Measurements from ENCODE around the gene EYS. TPM values are rescaled to one million over a fixed set of nuclear protein-coding genes. Genes with fewer than 3 reads are reported as not detected.
"Not testable (repeated sequence)": the region's sequence is repeated elsewhere in the genome, so short reads cannot be mapped to it uniquely, and the experiment has no call there.

Gene EYS
- total RNA-seq, 3 donors from 2014 or later = 1.3 to 2.9 TPM; not detected in 1

DNA sequence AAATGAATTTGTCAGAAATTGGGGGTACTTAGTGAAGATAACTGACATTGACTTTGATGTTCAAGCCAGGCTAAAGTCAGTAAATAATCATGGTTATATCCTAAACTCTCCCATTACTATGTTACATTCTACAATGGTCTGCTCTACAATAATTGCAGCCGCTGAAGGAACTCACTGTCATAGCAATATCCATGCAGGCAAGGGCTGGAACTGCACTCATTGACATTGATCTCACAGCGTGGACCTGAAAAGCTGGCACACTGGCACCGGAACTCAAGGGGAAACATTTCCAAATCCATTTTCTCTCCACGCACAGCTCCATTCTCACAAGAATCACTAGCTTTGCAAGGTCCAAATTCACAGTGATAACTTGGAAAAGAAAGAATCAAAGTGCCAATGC lies 702.7 kb downstream of the EYS start:
- Histone ChIP-seq H3K9me3 (no peaks in the 10 kb centered on the region), H3K4me1 (no peaks in the 10 kb centered on the region), H3K27ac (no peak overlapping the region), H3K4me3 (no peak overlapping the region), H3K27me3 (no peaks in the 10 kb centered on the region), H3K36me3 (no peaks in the 10 kb centered on the region)
- no peak for DNase-seq (ENCODE audit: low spot score in 2 of 2)
- intact Hi-C loops (cut with DNase I; ENCODE audit: low total_unique reads) = no loop called here
- TF ChIP-seq CTCF (IDR thresholded peaks at IDR 0.05) = no peak
- TF ChIP-seq POLR2A (IDR thresholded peaks at IDR 0.05) = no peak
- TF ChIP-seq POLR2AphosphoS5 (IDR thresholded peaks at IDR 0.05) = no peak

- intact Hi-C loops (cut with DNase I; ENCODE audit: low total_unique reads); H3K36me3 ChIP-seq; H3K4me1 ChIP-seq; H3K27ac ChIP-seq; H3K27me3 ChIP-seq; H3K9me3 ChIP-seq; H3K4me3 ChIP-seq; DNase-seq (ENCODE audit: low spot score in 2 of 2): not testable (repeated sequence)
These were observed 704.1 kb downstream of the EYS start for GRCh38 chr6:65002882-65003281.

- TF ChIP-seq POLR2AphosphoS5 (IDR thresholded peaks at IDR 0.05) = no peak
- no peak for TF ChIP-seq POLR2A (IDR thresholded peaks at IDR 0.05)
- no peak for TF ChIP-seq CTCF (IDR thresholded peaks at IDR 0.05)
- intact Hi-C loops (cut with DNase I; ENCODE audit: low total_unique reads) = no loop called here
- H3K27ac ChIP-seq = no peak overlapping the region
- no peaks in the 10 kb centered on the region for H3K27me3 ChIP-seq
- H3K4me1 ChIP-seq = no peaks in the 10 kb centered on the region
- no peaks in the 10 kb centered on the region for H3K9me3 ChIP-seq
- H3K36me3 ChIP-seq = no peaks in the 10 kb centered on the region
- no peak overlapping the region for H3K4me3 ChIP-seq
- DNase-seq (ENCODE audit: low spot score in 2 of 2) = no peak
These were observed 706.2 kb downstream of the EYS start for GRCh38 chr6:65000815-65001214.

- Histone ChIP-seq H3K27me3 (no peaks in the 10 kb centered on the region), H3K27ac (no peak overlapping the region), H3K4me3 (no peak overlapping the region), H3K36me3 (no peaks in the 10 kb centered on the region), H3K9me3 (no peaks in the 10 kb centered on the region), H3K4me1 (no peaks in the 10 kb centered on the region)
- TF ChIP-seq POLR2AphosphoS5 (IDR thresholded peaks at IDR 0.05) (no peak), CTCF (IDR thresholded peaks at IDR 0.05) (no peak), POLR2A (IDR thresholded peaks at IDR 0.05) (no peak)
- no peak for DNase-seq (ENCODE audit: low spot score in 2 of 2)
- intact Hi-C loops (cut with DNase I; ENCODE audit: low total_unique reads) = no loop called here
These were observed 708.8 kb downstream of the EYS start for GRCh38 chr6:64998204-64998603.

- Histone ChIP-seq H3K36me3 (no peaks in the 10 kb centered on the region), H3K9me3 (no peaks in the 10 kb centered on the region), H3K4me3 (no peak overlapping the region), H3K4me1 (no peaks in the 10 kb centered on the region), H3K27ac (no peak overlapping the region), H3K27me3 (no peaks in the 10 kb centered on the region)
- no peak for TF ChIP-seq POLR2A (IDR thresholded peaks at IDR 0.05)
- no peak for TF ChIP-seq POLR2AphosphoS5 (IDR thresholded peaks at IDR 0.05)
- no peak for TF ChIP-seq CTCF (IDR thresholded peaks at IDR 0.05)
- DNase-seq (ENCODE audit: low spot score in 2 of 2) = no peak
- intact Hi-C loops (cut with DNase I; ENCODE audit: low total_unique reads) = no loop called here
These were observed 710.7 kb downstream of the EYS start for GRCh38 chr6:64996301-64996700.

DNA sequence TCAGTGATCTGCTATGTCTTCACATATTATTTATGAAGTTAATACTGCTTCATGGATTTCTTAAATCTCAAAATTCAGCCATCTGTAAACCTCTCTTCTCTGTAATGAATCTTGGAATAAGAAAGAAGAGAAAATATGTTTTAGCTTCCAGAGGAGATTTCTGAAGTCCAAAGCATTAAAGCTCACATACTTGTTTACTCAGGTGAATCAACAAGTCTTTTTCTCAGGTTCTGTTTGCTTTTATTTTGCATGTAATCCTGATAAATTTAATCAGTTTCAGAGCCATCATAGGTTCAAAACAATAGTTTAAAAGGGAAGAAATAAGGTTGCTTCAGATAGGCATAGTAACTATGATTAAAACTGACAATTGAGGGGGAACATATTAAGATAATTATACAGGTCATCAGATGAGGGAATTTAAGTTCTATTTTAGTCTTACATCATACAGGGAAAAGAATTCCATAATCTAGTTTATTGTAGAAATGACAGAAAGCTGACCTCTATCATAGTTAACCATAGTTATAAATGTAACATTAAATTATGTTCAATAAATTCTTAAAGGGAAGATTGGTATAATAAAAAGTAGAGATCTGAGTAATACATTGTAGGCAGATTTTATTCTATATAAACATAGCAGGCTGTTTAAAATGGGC lies 716.2 kb downstream of the EYS start:
- Histone ChIP-seq H3K27me3 (no peaks in the 10 kb centered on the region), H3K4me3 (no peak overlapping the region), H3K4me1 (no peaks in the 10 kb centered on the region), H3K36me3 (no peaks in the 10 kb centered on the region), H3K27ac (no peak overlapping the region), H3K9me3 (no peaks in the 10 kb centered on the region)
- DNase-seq (ENCODE audit: low spot score in 2 of 2) = no peak
- intact Hi-C loops (cut with DNase I; ENCODE audit: low total_unique reads) = no loop called here
- TF ChIP-seq POLR2A (IDR thresholded peaks at IDR 0.05) (no peak), POLR2AphosphoS5 (IDR thresholded peaks at IDR 0.05) (no peak), CTCF (IDR thresholded peaks at IDR 0.05) (no peak)

All from breast epithelium (tissue), 4 donors.